Esophagus mucosa (tissue), 1 donor: ENCODE measurements around the gene EVA1A. TPM values are rescaled to one million over a fixed set of nuclear protein-coding genes. Genes with fewer than 3 reads are reported as not detected.

ENCODE experiments used
- ATAC-seq: fragments of 200-7000 bp; cut with Tn5 transposase; one replicate; pipeline ENCODE4 v1.9.1; 2020
- total RNA-seq: library from RNA; stranded (reverse); gene quantifications from one replicate; pipeline ENCODE4 v1.2.4, GENCODE V29; 2023
- donor health status: DM: yes; HTN: yes; CAD: no.

The EVA1A gene, protein sequence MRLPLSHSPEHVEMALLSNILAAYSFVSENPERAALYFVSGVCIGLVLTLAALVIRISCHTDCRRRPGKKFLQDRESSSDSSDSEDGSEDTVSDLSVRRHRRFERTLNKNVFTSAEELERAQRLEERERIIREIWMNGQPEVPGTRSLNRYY
- total RNA-seq, result 0.56 TPM

DNA sequence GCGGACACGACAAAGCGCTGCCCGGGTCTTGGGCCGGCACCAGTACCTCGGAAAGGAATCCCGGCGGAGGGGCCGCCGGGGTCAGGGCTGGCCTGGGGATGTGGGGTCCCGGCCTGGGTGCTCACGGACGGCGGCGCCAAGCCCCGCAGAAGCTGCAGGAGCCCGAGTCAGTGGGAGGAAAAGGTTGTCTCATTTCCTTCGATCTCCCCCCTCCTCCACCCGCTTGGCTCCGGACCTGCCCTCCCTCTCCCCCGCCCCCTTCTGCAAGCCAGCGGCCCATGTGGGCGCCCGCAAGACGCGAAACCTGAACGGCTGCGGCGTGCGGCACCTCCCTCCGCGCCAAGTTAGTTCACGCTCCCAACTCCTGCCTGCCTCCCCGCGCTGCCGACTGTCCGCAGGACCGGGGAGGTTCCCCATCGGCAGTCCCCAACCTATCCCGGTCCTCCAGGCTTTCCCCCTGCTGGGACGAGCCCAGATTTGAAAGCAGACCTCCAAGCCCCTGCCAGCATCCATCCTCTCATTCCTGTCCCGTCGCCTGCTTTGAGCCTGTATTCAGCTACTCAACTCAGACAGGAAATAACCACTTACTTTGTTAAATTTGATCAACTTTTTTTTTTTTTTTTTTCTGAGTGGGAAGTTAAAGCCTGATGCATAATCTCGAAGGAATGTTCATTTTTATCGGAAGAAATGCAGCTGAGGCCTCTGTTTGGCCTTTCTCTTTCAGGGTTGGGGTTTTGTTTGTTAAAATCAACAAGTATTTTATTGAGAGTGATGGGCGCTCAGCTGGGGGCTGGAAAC, at the start of gene EVA1A:
Gene EVA1A (minus strand): TSS at position 172 of the 798 bp plus-strand sequence. CDS start 42,799 bp downstream, outside the sequence.
- peak; percentile 31 for ATAC-seq

DNA sequence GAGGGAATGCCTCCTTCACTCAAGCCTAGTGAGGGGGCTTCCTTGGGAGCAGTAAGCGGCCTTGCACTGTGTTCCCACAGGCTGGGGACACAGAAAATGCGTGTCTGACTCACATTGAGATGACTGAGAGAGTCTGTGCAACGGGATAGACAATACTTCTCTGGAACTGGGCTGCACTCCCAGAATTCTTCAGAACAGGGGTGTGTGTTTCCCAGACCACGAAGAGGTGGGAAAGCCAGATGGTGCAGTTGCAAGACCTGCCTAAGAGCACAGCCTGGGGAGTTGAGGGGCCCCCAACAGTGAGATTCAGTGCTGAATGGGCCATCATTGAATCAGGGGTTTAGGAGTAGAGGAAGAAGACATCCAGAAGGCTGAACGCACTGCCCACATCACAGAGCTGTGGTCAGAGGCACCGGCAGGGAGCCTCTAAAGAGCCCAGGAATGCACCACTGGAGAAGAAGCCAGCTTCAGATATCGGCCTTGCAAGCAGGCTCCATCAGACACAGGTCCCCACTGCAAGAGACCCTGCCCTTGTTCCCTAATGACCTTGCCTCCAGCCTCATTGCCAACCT, 49.3 kb upstream of the EVA1A start:
- no peak for ATAC-seq

- ATAC-seq, result no peak
Measured at GRCh38 chr2:75609334-75609689, 48.6 kb upstream of the EVA1A start.

GRCh38 chr2:75608684-75609333, 48.1 kb upstream of the EVA1A start:
- peak; percentile 85 for ATAC-seq

DNA sequence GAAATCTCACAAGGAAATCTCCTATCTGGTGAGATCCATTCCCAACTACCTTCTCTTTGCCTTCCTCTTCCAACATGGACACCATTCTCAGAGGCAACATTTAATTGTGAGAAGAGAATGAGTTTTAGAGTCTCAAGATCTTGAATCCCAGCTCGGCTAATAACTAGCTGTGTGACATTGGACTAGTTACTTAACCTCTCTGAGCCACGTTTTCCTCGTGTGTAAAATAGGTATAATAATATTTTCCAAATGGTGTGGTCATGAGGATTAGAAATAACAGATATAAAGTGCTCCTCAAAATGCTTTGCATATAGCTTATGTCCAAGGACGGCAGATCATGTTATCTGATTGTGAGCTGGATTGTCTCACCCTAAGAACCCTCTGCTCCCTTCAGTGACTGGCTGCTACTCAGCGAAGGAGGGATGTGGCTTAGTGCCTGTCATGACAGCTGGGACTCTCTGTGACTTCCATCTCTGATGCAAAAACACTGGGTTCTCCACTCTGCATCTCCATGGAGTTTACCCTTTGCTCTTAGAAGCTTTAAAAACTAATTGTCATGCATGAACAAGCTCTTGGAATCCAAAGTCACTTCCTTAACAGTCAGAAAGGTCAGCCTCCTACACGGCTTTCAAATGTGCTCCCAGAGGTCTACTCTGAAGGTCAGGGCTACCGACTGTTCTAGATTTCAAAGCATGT, 47.4 kb upstream of the EVA1A start:
- no peak for ATAC-seq

DNA sequence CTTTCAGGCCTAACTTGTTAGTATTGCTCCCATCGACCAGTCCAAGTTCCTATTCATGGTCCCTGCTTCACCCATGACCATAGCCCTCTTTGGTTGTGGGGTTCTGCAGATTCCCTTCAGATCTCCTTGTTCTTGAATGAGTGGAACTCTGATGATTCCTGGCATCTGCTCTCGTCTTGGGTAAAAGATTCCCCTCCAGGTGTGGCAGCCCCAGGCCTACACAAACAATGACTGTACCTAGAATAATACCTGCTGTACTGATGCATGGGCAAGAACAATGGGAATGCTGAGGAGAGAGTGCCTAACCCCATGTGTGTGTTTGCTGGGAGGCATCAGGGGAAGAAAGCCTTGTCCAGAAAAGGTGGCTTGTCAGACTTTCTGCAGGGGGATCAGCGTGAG, 46.7 kb upstream of the EVA1A start:
- ATAC-seq, result no peak

GRCh38 chr2:75606761-75607399, 46.1 kb upstream of the EVA1A start:
- ATAC-seq, result no peak

DNA sequence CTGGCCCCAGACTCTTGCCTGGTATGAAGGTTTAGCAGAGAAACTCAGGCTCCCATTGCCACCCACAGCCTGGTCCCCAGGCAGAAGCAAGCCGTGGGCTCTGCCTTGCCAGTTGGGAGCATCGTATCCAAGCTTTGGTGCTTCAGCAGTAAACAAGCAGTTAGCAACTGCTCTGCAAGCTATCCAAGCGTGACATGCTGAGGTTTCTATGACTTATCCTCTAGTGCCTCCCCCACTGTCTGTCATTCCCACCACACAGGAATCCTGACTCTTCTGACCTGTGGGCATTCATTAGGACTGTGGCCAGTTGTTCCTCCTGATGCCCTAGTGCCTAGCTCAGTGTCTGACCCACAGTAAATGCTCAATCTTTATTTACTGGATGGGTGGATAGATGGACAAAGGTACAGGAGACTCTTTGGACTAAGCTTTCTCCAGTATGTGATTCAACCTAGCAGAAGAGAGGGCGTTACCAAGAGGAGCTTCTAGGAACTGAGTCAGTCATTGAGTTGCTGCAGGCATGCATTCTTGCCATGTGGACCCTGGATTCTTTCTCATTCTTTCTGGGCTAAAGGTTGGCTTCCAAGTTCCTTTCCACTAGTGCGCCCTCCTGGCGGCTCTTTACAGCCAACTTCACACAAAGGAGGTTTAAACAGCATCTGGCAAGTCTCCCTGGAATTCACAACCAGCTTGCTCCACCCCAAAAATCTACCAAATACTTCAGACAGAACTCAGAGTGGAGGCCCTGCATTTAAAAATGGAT, 45.2 kb upstream of the EVA1A start:
- no peak for ATAC-seq

DNA sequence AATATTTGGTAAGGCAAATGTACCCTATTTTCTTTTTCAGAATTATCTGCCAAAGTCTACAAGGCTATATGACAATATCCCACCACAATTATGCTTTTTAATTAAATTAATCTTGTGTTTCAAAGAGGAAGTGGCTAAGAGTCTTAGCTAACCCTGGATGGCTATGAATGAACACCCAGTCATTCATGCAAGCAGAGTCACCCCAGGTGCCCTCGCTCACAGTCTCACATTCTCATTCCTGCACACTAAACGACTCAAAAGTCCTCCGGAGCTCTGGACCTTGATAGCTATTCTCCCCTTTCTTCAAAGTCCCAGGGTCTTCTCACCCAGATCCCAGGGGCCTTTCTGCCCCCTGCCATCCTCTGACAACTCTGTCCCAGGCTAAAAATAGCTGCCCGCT, 43.7 kb upstream of the EVA1A start:
- no peak for ATAC-seq

- no peak for ATAC-seq
Measured at GRCh38 chr2:75603477-75603876, 42.7 kb upstream of the EVA1A start.

DNA sequence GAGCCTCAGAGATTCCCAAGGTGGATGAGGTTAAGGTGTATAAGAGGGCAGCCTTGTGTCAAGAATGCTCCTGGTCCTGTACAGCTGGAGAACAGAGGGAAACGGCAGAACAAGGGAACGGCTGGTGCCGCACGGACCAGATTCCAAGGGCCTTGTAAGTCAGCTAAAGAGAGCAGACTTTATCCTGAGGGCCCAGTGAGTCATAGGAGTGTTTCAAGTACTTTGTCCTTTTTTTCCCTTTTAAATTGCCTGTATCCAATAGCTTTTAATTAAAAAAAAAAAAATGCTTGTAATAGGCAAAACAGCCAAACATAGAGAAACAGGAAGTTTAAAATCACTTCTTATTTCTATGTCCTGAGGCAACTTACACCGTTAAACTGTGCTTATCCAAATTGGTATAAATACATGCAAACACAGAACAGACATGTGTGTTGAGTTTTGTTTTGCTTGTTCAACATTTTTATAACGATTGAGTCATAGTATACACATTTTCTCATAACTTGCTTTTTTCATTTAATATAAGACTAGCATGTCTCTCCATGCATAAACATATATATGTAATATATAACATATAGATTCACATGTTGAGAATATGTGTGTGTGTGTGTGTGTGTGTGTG, 42.1 kb upstream of the EVA1A start:
- peak; percentile 72 for ATAC-seq

- peak; percentile 40 for ATAC-seq
Measured at GRCh38 chr2:75600461-75601011, 39.8 kb upstream of the EVA1A start.

DNA sequence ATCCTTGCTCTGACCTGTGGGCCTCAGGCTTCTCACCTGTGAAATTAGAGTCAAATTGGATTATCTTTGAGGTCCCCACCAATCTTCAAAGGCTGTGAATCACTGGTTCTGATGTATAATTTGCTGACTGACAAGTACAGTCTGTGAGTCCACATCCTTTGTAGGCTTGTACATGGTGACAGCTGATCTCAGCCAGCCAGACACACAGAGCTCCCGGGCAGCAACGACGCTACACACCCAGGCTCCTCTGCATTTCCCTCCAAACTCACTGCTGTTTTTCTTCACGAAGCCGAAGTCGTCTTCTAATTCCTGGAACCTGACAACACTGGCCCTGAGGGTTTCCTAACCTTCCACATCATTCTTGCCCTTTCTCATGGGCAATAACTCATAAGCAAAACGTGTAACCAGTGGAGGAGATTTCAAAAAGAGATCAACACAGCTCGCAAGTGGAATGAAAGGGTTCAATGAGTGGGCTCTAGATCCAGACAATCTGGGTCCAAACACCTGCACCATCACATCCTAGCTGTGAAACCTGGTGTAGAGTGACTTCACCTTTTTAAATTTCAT, 37.9 kb upstream of the EVA1A start:
- ATAC-seq, result no peak

- ATAC-seq, result no peak
Measured at GRCh38 chr2:75597949-75598348, 37.2 kb upstream of the EVA1A start.

- no peak for ATAC-seq
Measured at GRCh38 chr2:75596784-75597183, 36.0 kb upstream of the EVA1A start.

- ATAC-seq, result no peak
Measured at GRCh38 chr2:75595541-75596395, 35.0 kb upstream of the EVA1A start.

- ATAC-seq, result no peak
Measured at GRCh38 chr2:75594596-75594995, 33.9 kb upstream of the EVA1A start.

GRCh38 chr2:75592888-75593287, 32.1 kb upstream of the EVA1A start:
- ATAC-seq, result no peak

DNA sequence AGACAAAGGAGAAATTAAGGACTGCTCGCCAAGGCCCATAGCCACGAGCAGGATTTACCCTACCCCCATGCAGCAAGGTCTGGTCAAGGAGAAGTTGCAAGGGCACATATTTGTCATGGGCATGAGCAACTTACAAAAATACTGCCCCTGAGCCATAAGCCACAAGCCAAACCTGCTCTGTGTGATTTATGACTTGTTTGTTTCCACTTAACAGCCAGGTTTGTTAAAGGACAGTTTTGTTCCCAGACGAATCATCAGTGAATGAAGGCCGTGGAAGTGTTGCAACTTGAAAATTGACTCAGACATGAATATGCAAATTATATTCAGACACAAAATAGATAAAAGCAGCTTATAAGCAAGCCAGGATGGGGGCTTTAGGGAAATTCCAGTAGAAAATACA, 31.3 kb upstream of the EVA1A start:
- peak; percentile 95 for ATAC-seq
